Fibroblast of the aortic adventitia (primary cell): ENCODE measurements around the gene SEMA6A. TPM values are rescaled to one million over a fixed set of nuclear protein-coding genes. Genes with fewer than 3 reads are reported as not detected.

Experiments
- DNase-seq: peaks from one replicate; pipeline ENCODE4 v3.0.0-alpha.2; 2010; ENCODE audit warnings: low read depth
- H3K4me3 ChIP-seq: 2 replicates; pipeline ENCODE4 v1.5.1; 2011; ENCODE audit warnings: low read depth, mild to moderate bottlenecking, control low read depth, low read length, moderate library complexity
- total RNA-seq: library from RNA; depleted of rRNA; stranded (reverse); fragments of >200 nt; gene quantifications from 2 replicates; pipeline ENCODE4 v1.2.3, GENCODE V29; 2012; ENCODE audit warnings: low replicate concordance
- TF ChIP-seq, protein P1 (sequence below): IDR thresholded peaks from 2 replicates; pipeline ENCODE4 v1.5.1; 2011; ENCODE audit warnings: mild to moderate bottlenecking, low read length, control low read depth, inconsistent platforms; ENCODE audit not compliant: insufficient read depth

Gene SEMA6A
- total RNA-seq, 1 donor, result 0.36 TPM

DNA sequence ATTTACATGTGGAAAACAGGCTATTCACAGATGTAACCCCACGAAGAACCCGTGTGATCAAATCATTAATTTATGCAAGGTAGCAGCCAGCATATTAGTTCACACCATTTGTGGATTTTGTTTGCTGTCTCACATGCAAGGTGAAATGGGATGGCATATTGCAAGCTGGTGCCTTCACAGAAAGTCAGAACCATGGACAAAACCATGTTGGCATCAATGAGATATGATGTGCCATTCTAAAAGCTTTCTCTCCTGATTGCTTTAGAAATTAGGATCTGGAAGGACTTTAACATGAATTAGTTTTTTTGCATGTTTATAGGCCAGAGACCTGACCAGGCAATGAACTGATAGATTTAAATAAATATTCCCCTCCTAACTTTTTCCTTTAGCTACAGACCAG, 129.3 kb downstream of the SEMA6A start:
- H3K4me3 ChIP-seq, result no peak overlapping the region
- TF ChIP-seq, protein P1, sequence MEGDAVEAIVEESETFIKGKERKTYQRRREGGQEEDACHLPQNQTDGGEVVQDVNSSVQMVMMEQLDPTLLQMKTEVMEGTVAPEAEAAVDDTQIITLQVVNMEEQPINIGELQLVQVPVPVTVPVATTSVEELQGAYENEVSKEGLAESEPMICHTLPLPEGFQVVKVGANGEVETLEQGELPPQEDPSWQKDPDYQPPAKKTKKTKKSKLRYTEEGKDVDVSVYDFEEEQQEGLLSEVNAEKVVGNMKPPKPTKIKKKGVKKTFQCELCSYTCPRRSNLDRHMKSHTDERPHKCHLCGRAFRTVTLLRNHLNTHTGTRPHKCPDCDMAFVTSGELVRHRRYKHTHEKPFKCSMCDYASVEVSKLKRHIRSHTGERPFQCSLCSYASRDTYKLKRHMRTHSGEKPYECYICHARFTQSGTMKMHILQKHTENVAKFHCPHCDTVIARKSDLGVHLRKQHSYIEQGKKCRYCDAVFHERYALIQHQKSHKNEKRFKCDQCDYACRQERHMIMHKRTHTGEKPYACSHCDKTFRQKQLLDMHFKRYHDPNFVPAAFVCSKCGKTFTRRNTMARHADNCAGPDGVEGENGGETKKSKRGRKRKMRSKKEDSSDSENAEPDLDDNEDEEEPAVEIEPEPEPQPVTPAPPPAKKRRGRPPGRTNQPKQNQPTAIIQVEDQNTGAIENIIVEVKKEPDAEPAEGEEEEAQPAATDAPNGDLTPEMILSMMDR, result no peak
- DNase-seq, result no peak

DNA sequence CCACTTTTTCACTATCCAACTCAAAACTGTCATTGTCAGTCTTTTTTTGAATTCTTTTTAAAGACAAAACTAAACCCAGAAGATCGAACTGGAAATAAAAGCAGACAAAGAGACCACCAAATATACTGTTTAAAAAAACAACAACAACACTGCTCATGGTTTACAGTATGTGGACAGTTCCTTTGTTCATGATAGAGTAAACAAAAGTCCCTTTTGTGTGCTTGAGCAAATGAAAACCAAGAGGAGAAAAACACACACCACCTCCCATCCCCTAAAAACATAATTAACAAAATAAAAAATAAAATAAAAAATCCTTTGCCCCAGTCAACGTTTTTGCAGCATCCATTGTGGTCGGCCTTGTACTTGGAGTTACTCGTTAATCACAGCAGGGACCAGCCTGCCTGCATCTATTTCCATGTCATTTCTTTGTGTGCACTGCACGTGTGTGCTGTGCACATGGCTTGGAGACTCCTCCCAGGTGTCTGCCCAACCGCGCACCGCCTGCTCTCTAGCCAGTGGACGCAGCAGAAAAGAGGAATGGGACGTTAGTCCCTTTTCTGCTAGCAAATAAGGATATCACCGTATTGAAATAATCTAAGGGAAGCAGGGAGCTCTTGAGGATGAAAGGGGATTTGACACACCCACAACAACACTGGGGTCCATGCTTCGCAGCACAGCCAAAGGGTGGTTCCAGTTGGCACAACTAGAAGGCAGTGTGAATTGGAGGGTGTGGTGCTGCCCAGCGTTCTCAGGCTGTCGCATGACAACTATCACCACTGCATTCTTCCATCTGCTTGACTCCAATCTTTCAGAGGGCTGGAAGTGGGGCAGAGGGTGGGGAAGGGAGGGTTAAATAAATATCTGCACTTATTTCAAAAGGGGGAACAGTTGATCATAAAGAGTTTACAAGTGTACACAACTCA, 130.0 kb downstream of the SEMA6A start:
- TF ChIP-seq, protein P1, result no peak
- H3K4me3 ChIP-seq, result no peak overlapping the region

DNA sequence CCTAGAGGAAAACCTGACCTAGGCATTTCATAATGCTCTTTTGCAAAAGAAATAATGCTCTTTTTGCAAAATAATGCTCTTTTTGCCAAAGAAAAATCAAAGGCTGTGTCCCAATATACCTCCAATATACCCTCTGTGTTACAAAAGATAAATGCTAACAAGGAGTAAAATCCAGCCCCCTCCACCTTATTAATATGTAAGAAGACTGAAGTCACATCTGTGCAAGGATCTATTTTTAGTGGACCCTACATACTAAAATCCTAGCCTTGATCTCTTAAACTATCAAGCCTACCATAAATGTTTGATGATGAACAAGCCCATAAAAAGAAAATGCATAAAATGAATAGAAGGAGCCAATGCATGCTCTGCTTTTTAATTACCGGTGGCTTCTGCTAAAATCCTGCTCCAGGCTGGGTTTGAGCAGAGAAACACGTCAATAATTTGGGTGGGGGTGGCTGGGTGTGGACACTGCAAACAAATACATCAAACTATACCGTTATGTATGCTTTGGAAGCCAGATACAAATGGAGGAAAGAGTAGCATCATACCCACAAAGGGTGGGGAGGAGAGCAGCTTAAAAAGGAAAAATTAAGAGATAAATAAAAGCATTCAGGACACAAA, 131.6 kb downstream of the SEMA6A start:
- TF ChIP-seq, protein P1, result no peak
- DNase-seq, result no peak
- H3K4me3 ChIP-seq, result no peak overlapping the region

More for the DNA sequence above, 130.0 kb downstream of the SEMA6A start:
- DNase-seq, result no peak

DNA sequence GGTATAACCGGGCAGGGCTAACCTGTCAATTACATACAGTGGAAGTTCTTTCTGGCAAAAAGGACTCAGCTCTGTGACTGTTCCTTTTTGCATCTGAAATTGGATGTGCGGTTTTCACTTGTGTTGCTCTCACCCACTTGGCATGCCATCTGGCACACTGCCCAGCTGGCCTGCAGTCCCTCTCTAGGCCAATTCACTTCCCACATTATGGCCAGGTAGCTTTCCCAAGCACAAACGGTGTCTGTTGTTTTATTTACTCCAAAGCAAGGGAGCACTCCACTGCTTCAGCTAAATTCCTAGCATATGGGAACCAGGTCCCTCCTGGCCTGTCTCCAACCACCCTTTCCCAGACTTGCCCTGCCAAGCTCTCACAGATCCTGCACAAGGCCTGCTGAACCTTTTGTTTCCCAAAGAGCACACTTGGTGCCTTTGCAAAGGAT, 132.5 kb downstream of the SEMA6A start:
- no peak overlapping the region for H3K4me3 ChIP-seq
- TF ChIP-seq, protein P1, result no peak
- DNase-seq, result peak; percentile 16

DNA sequence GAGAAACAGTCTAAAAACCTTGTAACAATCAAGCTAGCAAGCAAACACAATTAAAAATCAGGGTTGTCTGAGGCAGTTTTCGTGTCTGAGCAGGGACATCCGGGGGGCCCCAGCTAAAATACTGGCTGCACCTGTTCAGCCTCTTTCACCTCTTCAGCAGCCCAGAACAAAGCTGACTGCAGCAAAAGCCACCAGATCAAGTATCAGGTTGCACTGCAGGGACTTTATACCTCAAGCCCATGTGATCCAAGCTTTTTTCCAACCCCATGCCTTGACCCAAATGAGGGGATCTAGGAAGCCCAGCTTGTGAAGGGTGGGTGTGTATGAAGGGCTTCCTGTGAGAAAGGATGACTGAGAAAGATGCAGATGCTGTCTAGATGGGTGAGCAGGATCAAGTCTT, 133.4 kb downstream of the SEMA6A start:
- H3K4me3 ChIP-seq, result no peak overlapping the region
- DNase-seq, result no peak
- TF ChIP-seq, protein P1, result no peak

DNA sequence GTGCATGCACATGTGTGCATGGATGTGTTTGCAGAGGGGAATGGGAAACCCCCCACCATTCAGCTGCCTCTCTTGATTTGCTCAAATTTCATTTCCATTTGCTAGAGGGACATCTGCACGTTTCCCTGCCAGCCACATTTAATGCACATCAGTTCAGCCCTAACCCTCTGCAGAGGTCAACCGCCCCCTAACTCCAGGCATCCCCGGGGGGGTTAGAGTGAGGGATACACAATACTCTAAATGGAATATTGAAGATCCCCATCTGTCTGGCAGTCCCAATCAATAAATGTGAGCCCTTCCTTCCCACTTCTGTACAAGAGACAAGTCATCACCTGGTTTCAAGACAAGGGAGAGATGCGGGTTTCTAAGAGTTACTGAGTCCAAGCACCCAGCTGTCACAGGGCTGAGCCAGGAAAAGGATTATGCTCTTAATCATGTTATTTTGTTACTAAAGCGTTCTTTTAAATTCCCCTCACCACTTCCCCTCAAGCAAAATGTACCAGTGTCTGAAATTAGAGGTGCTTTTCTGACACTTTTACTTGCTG, 134.1 kb downstream of the SEMA6A start:
- TF ChIP-seq, protein P1, result no peak
- DNase-seq, result no peak
- H3K4me3 ChIP-seq, result no peak overlapping the region
